B cell (primary cell): ENCODE measurements around the gene PLA2G4D. TPM values are rescaled to one million over a fixed set of nuclear protein-coding genes. Genes with fewer than 3 reads are reported as not detected.

Experiments used
- ATAC-seq: fragments of 200-7000 bp; cut with Tn5 transposase; one replicate; pipeline ENCODE4 v1.10.0; 2021; ENCODE audit warnings: low read depth, mild to moderate bottlenecking, moderate number of reproducible peaks, moderate library complexity
- CTCF ChIA-PET: fragments of 350-600 bp; sonication (Branson Sonifier 250); formaldehyde crosslinking; loops from one replicate; lab custom pipeline; 2021; ENCODE audit warnings: antibody characterized with exemption, inconsistent platforms; lab: Charles Lee
- POLR2A ChIA-PET: fragments of 350-600 bp; sonication (Branson Sonifier 250); formaldehyde crosslinking; loops from one replicate; lab custom pipeline; 2021; ENCODE audit warnings: antibody characterized with exemption; lab: Charles Lee
- DNase-seq: peaks from one replicate; pipeline ENCODE4 v3.0.0; 2013
- H2AFZ ChIP-seq: 2 replicates; pipeline ENCODE4 v1.6.1; 2012; ENCODE audit warnings: mild to moderate bottlenecking, low read depth, low read length; ENCODE audit not compliant: insufficient read depth, poor library complexity, severe bottlenecking
- H3K27ac ChIP-seq, 2 donors: 1 replicate in 1 of 2; 2 replicates in 1 of 2; pipeline ENCODE4 v1.5.1; 2012 to 2013; ENCODE audit warnings: low read length in 2 of 2, mild to moderate bottlenecking in 2 of 2, moderate library complexity in 1 of 2
- H3K27me3 ChIP-seq, 4 experiments: fragments of 200-600 bp in 1 of 4; sonication (generic) in 1 of 4; replicated peaks in 1 of 4; 1 replicate in 2 of 4; 2 replicates in 2 of 4; pipeline versions ENCODE4 v1.6.1 to v1.7.0; 2013 to 2016; ENCODE audit warnings: low read length in 3 of 4, mild to moderate bottlenecking in 2 of 4, mixed read lengths in 1 of 4, moderate library complexity in 1 of 4; ENCODE audit not compliant: insufficient read depth in 4 of 4, control insufficient read depth in 3 of 4; ENCODE audit errors: control extremely low read depth in 1 of 4
- H3K36me3 ChIP-seq, 2 experiments: replicated peaks in 1 of 2; 1 replicate in 1 of 2; 2 replicates in 1 of 2; pipeline versions ENCODE4 v1.6.1 to v1.7.1; 2013; ENCODE audit warnings: low read length in 1 of 2; ENCODE audit not compliant: insufficient read depth in 2 of 2, control insufficient read depth in 1 of 2; ENCODE audit errors: control extremely low read depth in 1 of 2, extremely low read depth in 1 of 2
- H3K4me1 ChIP-seq, 2 donors: fragments of 200-600 bp in 1 of 2; sonication (generic) in 1 of 2; 1 replicate in 1 of 2; 2 replicates in 1 of 2; pipeline versions ENCODE4 v1.5.1 to v1.6.1; 2013 to 2017; ENCODE audit warnings: low read length in 2 of 2; ENCODE audit not compliant: control insufficient read depth in 2 of 2, insufficient read depth in 2 of 2
- H3K4me2 ChIP-seq: replicated peaks from 2 replicates; pipeline ENCODE3; 2012; ENCODE audit warnings: mild to moderate bottlenecking, low read depth, low read length; ENCODE audit not compliant: poor library complexity, severe bottlenecking
- H3K4me3 ChIP-seq, 5 experiments: fragments of 200-600 bp in 1 of 5; sonication (generic) in 1 of 5; 1 replicate in 3 of 5; 2 replicates in 2 of 5; pipeline versions ENCODE4 v1.5.1 to v1.7.0; 2011 to 2016; ENCODE audit warnings: low read length in 4 of 5, mild to moderate bottlenecking in 4 of 5, low read depth in 2 of 5, control low read depth in 1 of 5, moderate library complexity in 1 of 5; ENCODE audit not compliant: insufficient read depth in 1 of 5; ENCODE audit errors: control extremely low read depth in 1 of 5, extremely low read depth in 1 of 5
- H3K79me2 ChIP-seq: fragments of 200-600 bp; sonication (generic); one replicate; pipeline ENCODE4 v1.6.0; 2016; ENCODE audit warnings: low read length; ENCODE audit not compliant: control insufficient read depth, insufficient read depth
- H3K9ac ChIP-seq: fragments of 200-600 bp; sonication (generic); 2 replicates; pipeline ENCODE4 v1.6.1; 2017; ENCODE audit warnings: mild to moderate bottlenecking, low read length, moderate library complexity
- H3K9me3 ChIP-seq, 3 donors: one replicate each; pipeline versions ENCODE4 v1.6.1 to v1.7.1; 2013; ENCODE audit warnings: low read length in 2 of 3; ENCODE audit not compliant: control insufficient read depth in 2 of 3, insufficient read depth in 1 of 3; ENCODE audit errors: control extremely low read depth in 1 of 3
- H4K20me1 ChIP-seq: 2 replicates; pipeline ENCODE4 v1.6.0; 2012; ENCODE audit warnings: mild to moderate bottlenecking, low read length; ENCODE audit not compliant: insufficient read depth, control insufficient read depth, poor library complexity, severe bottlenecking
- H3K27ac Mint-ChIP-seq: one replicate; pipeline ENCODE4 v1.8.0; 2021; ENCODE audit warnings: mixed read lengths
- H3K27me3 Mint-ChIP-seq: one replicate; pipeline ENCODE4 v1.8.0; 2021; ENCODE audit warnings: mixed read lengths
- H3K4me1 Mint-ChIP-seq: one replicate; pipeline ENCODE4 v1.8.0; 2021; ENCODE audit warnings: mixed read lengths
- H3K4me3 Mint-ChIP-seq: one replicate; pipeline ENCODE4 v1.8.0; 2021; ENCODE audit warnings: mixed read lengths
- H3K9me3 Mint-ChIP-seq: one replicate; pipeline ENCODE4 v1.8.0; 2022; ENCODE audit warnings: mixed read lengths; ENCODE audit not compliant: insufficient read depth
- CTCF ChIP-seq: fragments of 200-600 bp; IDR thresholded peaks from one replicate; pipeline ENCODE4 v1.8.0; 2022; ENCODE audit warnings: antibody characterized with exemption, mild to moderate bottlenecking
- EZH2 ChIP-seq: IDR thresholded peaks from 2 replicates; pipeline ENCODE4 v1.6.1; 2012; ENCODE audit warnings: borderline replicate concordance, low read depth, mild to moderate bottlenecking, moderate library complexity, low read length; ENCODE audit not compliant: insufficient read depth, poor library complexity, severe bottlenecking
- WGBS: methylation state at CpG from one replicate; pipeline ENCODE4 v1.1.5; 2013; ENCODE audit warnings: missing lambda C conversion rate; ENCODE audit not compliant: insufficient coverage; 5-methylcytosine and 5-hydroxymethylcytosine counted together
- intact Hi-C: fragments of 100-400 bp; cut with micrococcal nuclease; formaldehyde crosslinking; loops from one replicate; pipeline ENCODE4 v1.10.0; 2022
- polyA plus RNA-seq: library from polyadenylated mRNA; depleted of rRNA; stranded (reverse); fragments of >200 nt; gene quantifications from 2 replicates; pipeline ENCODE4 v1.2.3, GENCODE V29; 2012
- total RNA-seq, 2 donors: library from RNA; stranded (reverse); fragments of 120-200 nt in 1 of 2; gene quantifications; 1 replicate in 1 of 2; 2 replicates in 1 of 2; pipeline versions ENCODE4 v1.2.3 to v1.2.4, GENCODE V29; 2013 to 2022

The PLA2G4D gene
- total and polyA plus RNA-seq, 2 donors (not counting 1 experiment from before 2014, with no cell fraction given): not detected

GRCh38 chr15:42085721-42086120 is 8.6 kb downstream of the PLA2G4D start:
- ChIA-PET CTCF (interaction anchor here (5.4 to 9.7 kb wide), 2 partner anchors 25 to 99 kb away, joined by 24 to 113 read pairs; no protein-coding TSS in a partner anchor), POLR2A (no interaction called here)
- no peaks in the 10 kb centered on the region for H3K9me3 Mint-ChIP-seq
- no peak overlapping the region for H3K9ac ChIP-seq
- H4K20me1 ChIP-seq: no peaks in the 10 kb centered on the region
- peaks cover 4% of the 10 kb centered on the region for H3K4me1 Mint-ChIP-seq
- H3K79me2 ChIP-seq: no peaks in the 10 kb centered on the region
- no peak overlapping the region for H3K27ac Mint-ChIP-seq
- H3K27ac ChIP-seq: no peak overlapping the region
- no peaks in the 10 kb centered on the region for H3K36me3 ChIP-seq
- intact Hi-C loops: no loop called here
- TF ChIP-seq EZH2 (no peak), CTCF (no peak)
- H3K4me2 ChIP-seq: no peak overlapping the region
- H3K4me3 ChIP-seq: no peak overlapping the region
- no peaks in the 10 kb centered on the region for H3K9me3 ChIP-seq
- no peak overlapping the region for H2AFZ ChIP-seq
- 100% methylated on average over 2 of the region's 3 CpGs for WGBS
- DNase-seq (no peak), ATAC-seq (no peak)
- peaks cover 29% of the 10 kb centered on the region for H3K27me3 Mint-ChIP-seq
- H3K4me1 ChIP-seq: peaks cover 0 to 7% of the 10 kb centered on the region in 2 donors
- H3K4me3 Mint-ChIP-seq: no peak overlapping the region
- peaks cover 0 to 20% (median 2%) of the 10 kb centered on the region in 4 experiments for H3K27me3 ChIP-seq

- no peaks in the 10 kb centered on the region for H3K9me3 ChIP-seq
Observed at GRCh38 chr15:42085236-42085605, 9.1 kb downstream of the PLA2G4D start.

More at GRCh38 chr15:42085236-42085605, 9.1 kb downstream of the PLA2G4D start:
- H4K20me1 ChIP-seq: no peaks in the 10 kb centered on the region
- ChIA-PET POLR2A (no interaction called here), CTCF (interaction anchor here (2.5 to 9.7 kb wide), 4 partner anchors 12 to 99 kb away, joined by 7 to 113 read pairs (median 23); no protein-coding TSS in a partner anchor)
- peaks cover 29% of the 10 kb centered on the region for H3K27me3 Mint-ChIP-seq
- no peak overlapping the region for H2AFZ ChIP-seq
- no peak overlapping the region for H3K27ac Mint-ChIP-seq
- no peak overlapping the region for H3K4me2 ChIP-seq
- no peaks in the 10 kb centered on the region for H3K79me2 ChIP-seq
- H3K4me1 Mint-ChIP-seq: peaks cover 4% of the 10 kb centered on the region
- ATAC-seq (no peak), DNase-seq (no peak)
- H3K4me3 Mint-ChIP-seq: no peak overlapping the region
- TF ChIP-seq CTCF (no peak), EZH2 (no peak)
- no peaks in the 10 kb centered on the region for H3K36me3 ChIP-seq
- H3K27me3 ChIP-seq: peaks cover 0 to 20% (median 2%) of the 10 kb centered on the region in 4 experiments
- no peak overlapping the region for H3K4me3 ChIP-seq
- no peak overlapping the region for H3K9ac ChIP-seq
- WGBS: 59% methylated on average over 5 of the region's 5 CpGs
- H3K27ac ChIP-seq: no peak overlapping the region
- H3K9me3 Mint-ChIP-seq: no peaks in the 10 kb centered on the region
- intact Hi-C loops: no loop called here
- peaks cover 0 to 7% of the 10 kb centered on the region in 2 donors for H3K4me1 ChIP-seq
